Measurements from ENCODE around the gene ACP5. TPM values are rescaled to one million over a fixed set of nuclear protein-coding genes. Genes with fewer than 3 reads are reported as not detected.

Gene ACP5
- total and polyA plus RNA-seq, 2 of the 8 experiments (the other 6 are each of a cell fraction or from before 2014, with no cell fraction given), result 9.0 to 14.3 TPM

- TF ChIP-seq CBX5 (IDR thresholded peaks at IDR 0.05; ENCODE audit: low read depth, low read length) (no peak), TAF1 (IDR thresholded peaks at IDR 0.05; ENCODE audit: low read depth, low read length) (peak; percentile 80; the same call in 1 of the 2 replicates), TEAD4 (IDR thresholded peaks at IDR 0.05; ENCODE audit: low read depth, low read length) (no peak), CTBP2 (IDR thresholded peaks at IDR 0.05; ENCODE audit: borderline replicate concordance, insufficient read depth, insufficient read length, low read length) (no peak), ATF3 (IDR thresholded peaks at IDR 0.05; ENCODE audit: insufficient read depth, low read depth, low read length) (no peak), CHD1 (IDR thresholded peaks at IDR 0.05; ENCODE audit: low read depth, low read length) (no peak), SIX5 (IDR thresholded peaks at IDR 0.05; ENCODE audit: low read depth, low read length) (no peak), BCL11A (IDR thresholded peaks at IDR 0.05; ENCODE audit: low read depth in 2 of 2, low read length in 2 of 2) (no peak), ATF2 (IDR thresholded peaks at IDR 0.05; ENCODE audit: low read length) (no peak), ASH2L (IDR thresholded peaks at IDR 0.05; ENCODE audit: low read length) (no peak), CREB1 (IDR thresholded peaks at IDR 0.05) (peak; percentile 74)
Observed at GRCh38 chr19:11538232-11539036, 39.0 kb downstream of the ACP5 start, which contains the start of gene CNN1 (continued).

All from H1 (cell line).